Stimulated activated effector memory CD8-positive, alpha-beta T cell treated with anti-CD3 and anti-CD28 coated beads, Interleukin-12 subunit alpha, Interleukin-12 subunit beta, amount 100 ng/mL, for 72 hours (primary cell): ENCODE data around the gene GSTT2B.
"Not testable (repeated sequence)": the region's sequence is repeated elsewhere in the genome, so short reads cannot be mapped to it uniquely, and the experiment has no call there.

Source experiments
- ATAC-seq: fragments of 150-1000 bp; cut with Tn5 transposase; 2 replicates; pipeline ENCODE4 v1.10.0; 2021
- DNase-seq, 2 donors: peaks; one replicate each; pipeline ENCODE4 v3.0.0; 2021 to 2022; ENCODE audit warnings: low spot score in 2 of 2
- H3K27ac Mint-ChIP-seq: one replicate; pipeline ENCODE4 v1.8.0; 2022; ENCODE audit warnings: mild to moderate bottlenecking, mixed read lengths
- H3K36me3 Mint-ChIP-seq: one replicate; pipeline ENCODE4 v1.8.0; 2022; ENCODE audit warnings: mild to moderate bottlenecking, mixed read lengths
- H3K4me1 Mint-ChIP-seq: one replicate; pipeline ENCODE4 v1.8.0; 2022; ENCODE audit warnings: mixed read lengths
- H3K4me3 Mint-ChIP-seq: one replicate; pipeline ENCODE4 v1.8.0; 2022; ENCODE audit warnings: mild to moderate bottlenecking, mixed read lengths
- H3K9me3 Mint-ChIP-seq: one replicate; pipeline ENCODE4 v1.8.0; 2022; ENCODE audit warnings: mixed read lengths

Gene GSTT2B, protein sequence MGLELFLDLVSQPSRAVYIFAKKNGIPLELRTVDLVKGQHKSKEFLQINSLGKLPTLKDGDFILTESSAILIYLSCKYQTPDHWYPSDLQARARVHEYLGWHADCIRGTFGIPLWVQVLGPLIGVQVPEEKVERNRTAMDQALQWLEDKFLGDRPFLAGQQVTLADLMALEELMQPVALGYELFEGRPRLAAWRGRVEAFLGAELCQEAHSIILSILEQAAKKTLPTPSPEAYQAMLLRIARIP

DNA sequence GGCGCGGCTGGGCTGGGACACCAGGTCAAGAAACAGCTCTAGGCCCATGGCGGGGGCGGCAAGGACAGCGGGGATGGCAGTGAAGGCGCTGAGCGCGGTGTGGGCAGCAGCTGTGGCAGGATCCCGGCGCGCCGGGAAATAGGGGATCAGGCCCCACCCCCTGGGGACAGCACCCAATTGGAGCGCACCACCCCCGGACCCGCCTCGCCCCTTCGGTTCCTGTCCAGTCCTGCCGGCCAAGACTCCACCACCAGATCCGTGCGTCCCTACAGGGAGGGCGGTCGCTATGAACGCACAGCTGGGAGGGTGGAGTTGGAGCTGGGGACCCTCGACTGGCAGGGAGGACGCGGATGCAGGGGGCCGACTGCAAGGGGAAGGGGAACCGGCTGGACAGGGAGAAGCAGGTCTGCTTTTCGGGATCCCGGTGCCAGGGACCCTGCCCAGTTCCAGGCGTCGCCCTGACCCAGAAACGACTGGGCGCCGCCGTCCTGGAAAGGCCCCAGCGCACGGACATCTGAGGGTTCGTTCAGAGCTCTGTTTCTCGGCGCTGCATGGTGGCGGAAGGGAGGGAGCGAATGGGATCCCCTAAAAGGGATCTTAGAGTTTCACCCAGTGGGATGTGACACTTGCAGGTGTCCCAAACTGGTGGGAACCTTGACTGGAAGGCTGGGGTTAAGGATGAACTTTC lies at the start of gene GSTT2B:
Gene GSTT2B (minus strand): TSS at position 112 of the 688 bp plus-strand sequence. CDS start 64 bp downstream, at position 48.
- H3K36me3 Mint-ChIP-seq, DNase-seq, H3K27ac Mint-ChIP-seq, H3K4me3 Mint-ChIP-seq, H3K9me3 Mint-ChIP-seq, H3K4me1 Mint-ChIP-seq: not testable (repeated sequence)
- peak; percentile 3 for ATAC-seq

DNA sequence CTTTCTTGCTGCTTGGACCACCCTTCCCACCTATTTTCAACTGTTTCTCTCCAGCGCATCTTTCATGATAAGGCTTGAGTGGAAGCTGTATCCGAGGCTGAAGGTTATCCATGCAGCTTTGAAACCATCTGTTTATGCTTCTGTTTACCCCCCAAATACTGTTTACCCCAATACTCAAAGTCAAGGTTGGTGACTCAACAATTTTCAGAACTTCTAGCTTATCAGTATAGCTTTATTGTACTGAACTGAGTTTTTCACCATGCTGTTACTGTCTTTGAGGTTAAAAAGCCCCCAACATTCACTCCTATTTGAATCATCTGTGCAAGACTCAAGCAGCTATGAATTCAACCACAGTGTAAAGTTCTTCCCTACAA lies 49.0 kb upstream of the GSTT2B start:
- Mint-ChIP-seq H3K4me1 (peaks cover 33% of the 10 kb centered on the region), H3K27ac (peak overlapping the region; percentile 97), H3K9me3 (no peaks in the 10 kb centered on the region), H3K4me3 (no peak overlapping the region), H3K36me3 (peaks cover 13% of the 10 kb centered on the region)
- no peak for DNase-seq
- no peak for ATAC-seq

DNA sequence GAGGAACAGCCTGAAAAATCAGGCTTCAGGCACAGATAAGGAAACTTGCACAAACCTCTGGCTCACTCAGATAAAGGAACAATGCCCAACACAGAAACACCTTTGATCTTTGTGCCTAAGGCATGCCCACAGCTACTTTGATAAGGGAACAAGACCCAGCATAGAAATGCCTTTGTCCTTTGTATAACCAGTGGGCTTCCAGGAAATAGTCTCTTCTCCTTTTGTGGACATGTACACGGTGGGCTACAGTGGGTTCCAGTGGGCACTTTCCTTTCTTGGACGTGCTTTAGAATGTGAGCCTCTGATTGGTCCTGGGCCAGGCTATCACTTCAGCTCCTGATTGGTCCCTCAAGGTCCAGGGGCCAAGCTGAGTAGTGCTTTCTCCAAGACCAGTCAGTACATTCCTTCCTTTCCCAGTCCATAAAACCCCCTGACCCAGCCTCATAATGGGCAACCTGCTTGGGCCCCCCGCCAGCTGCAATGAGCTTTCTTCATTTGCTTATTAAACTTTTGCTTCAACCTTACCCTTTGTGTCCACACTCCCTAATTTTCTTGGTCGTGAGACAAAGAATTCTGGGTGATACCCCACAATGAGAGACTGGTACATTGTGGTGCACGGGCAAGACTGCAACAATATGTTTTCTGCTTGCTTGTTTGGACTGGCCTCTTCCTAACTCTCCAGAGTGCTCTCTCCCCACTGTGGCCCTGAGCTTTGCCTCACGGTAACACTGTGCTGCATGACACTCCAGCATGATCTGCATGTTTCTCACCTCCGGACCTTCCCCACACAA lies 48.4 kb upstream of the GSTT2B start:
- Mint-ChIP-seq H3K9me3 (no peaks in the 10 kb centered on the region), H3K4me3 (no peak overlapping the region), H3K27ac (no peak overlapping the region), H3K4me1 (peaks cover 27% of the 10 kb centered on the region), H3K36me3 (peaks cover 13% of the 10 kb centered on the region)
- DNase-seq = no peak
- no peak for ATAC-seq

DNA sequence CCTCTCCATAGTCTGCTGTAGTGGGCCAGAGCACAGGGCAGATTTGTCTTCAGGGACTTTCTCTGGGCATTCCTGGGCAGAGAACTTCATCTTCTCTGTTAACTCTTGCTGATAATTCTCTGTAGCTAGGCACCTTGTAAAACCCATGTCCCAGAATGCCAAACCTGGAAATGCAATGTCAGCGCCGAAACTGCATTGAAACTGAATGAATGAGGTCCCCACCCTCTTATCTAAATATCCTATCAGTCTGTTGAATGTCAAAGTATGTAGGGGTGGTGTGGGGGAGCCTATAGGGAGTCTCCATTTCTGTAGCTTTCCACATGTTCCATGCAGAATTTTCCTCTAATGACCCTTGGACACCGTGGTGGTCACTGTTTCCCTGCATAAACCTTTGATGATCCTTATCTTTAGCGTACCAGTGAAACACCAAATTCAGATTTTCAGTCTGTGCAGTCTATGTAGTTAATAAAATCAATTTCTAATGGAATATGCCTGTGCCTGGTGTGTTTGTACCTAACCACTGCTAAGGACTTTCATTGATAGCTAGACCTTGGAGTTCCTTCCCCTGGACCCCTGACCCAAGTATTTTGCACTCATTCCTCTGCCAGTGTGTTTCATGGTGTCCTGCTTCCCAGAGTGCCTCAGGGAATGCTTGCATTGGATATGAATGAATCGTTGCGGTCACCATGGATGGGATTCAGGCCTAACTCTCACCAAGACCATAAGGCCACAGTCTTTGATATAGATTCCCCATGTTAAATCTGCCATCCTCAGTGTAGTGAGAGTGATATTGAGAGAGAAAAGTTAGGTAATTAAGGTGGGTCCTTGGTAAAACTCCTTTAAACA lies 47.6 kb upstream of the GSTT2B start:
- Mint-ChIP-seq H3K36me3 (peaks cover 13% of the 10 kb centered on the region), H3K27ac (no peak overlapping the region), H3K4me1 (peaks cover 20% of the 10 kb centered on the region), H3K4me3 (no peak overlapping the region), H3K9me3 (no peaks in the 10 kb centered on the region)
- DNase-seq (no peak), ATAC-seq (no peak)

DNA sequence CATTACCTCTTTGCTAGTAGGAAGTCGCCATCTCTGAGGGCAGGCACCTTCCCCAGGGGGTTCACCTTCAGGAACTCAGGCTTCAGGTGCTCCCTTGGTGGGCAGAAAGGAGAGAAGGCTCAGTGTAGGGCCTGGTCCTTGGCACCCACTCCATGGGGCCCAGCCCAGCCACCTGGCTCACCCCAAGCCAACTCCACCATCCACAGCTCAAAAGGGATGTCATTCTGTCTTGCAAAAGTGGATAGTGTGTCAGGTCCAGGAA lies 47.0 kb upstream of the GSTT2B start:
- Mint-ChIP-seq H3K36me3 (peaks cover 13% of the 10 kb centered on the region), H3K9me3 (no peaks in the 10 kb centered on the region), H3K27ac (no peak overlapping the region), H3K4me1 (peaks cover 16% of the 10 kb centered on the region), H3K4me3 (no peak overlapping the region)
- ATAC-seq (no peak), DNase-seq (no peak)

DNA sequence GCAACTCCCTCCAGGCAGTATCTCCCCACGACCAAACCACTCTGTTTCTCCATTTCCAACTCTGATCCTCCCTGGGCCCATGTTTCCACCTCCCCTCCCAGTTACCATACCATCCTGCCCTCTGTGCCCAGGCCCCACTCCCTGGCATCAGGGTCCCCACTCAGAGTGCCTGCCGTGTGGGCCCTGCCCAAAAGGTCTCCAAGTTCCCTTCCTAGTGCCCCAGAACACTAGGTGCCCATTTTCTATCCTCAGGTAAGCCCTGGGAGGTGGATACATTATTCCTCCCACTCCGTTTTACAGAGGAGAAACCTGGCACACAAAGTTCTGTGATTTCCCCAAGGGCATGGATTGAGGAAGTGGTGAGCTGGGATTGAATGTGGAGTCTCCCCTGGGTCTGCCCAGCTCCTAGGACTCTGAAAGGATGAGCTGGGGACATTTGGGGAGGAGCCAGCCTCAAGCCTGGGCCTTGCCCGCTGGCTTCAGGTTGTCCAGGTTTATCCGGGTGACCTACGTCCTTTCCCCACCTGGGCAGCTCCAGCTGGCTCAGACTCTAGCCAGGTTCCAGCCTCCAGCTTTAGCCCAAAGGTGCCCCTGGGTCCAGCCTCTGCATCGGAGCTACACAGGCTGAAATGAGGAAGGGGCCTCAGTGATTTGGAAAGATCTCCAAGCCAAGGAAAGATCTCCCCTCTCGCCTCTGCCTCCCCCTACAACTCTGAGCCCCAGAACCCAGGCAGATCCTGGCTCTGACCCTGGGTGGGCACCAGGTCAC lies 46.4 kb upstream of the GSTT2B start:
- no peak for ATAC-seq
- H3K27ac Mint-ChIP-seq = no peak overlapping the region

DNA sequence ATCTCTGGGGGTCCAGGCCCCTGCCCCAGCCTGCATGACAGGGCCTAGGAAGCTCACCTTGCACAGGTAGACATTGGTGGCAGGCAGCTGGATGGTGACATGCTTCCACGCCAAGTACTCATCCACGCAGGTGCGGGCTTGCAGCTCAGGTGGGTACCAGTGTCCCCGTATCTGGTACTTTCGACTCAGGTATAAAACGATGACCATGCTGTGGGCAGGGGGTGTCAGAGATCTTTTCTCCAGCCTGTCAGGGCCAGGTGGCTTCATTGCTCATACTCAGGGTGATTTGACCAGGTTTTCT lies 45.9 kb upstream of the GSTT2B start:
- Mint-ChIP-seq H3K36me3 (peaks cover 13% of the 10 kb centered on the region), H3K9me3 (no peaks in the 10 kb centered on the region), H3K4me1 (peaks cover 10% of the 10 kb centered on the region), H3K27ac (no peak overlapping the region), H3K4me3 (no peak overlapping the region)
- ATAC-seq (no peak), DNase-seq (no peak)

More for the DNA sequence above, 46.4 kb upstream of the GSTT2B start:
- H3K9me3 Mint-ChIP-seq = no peaks in the 10 kb centered on the region
- H3K4me3 Mint-ChIP-seq = no peak overlapping the region
- no peak for DNase-seq
- H3K4me1 Mint-ChIP-seq = peaks cover 14% of the 10 kb centered on the region
- peaks cover 13% of the 10 kb centered on the region for H3K36me3 Mint-ChIP-seq

DNA sequence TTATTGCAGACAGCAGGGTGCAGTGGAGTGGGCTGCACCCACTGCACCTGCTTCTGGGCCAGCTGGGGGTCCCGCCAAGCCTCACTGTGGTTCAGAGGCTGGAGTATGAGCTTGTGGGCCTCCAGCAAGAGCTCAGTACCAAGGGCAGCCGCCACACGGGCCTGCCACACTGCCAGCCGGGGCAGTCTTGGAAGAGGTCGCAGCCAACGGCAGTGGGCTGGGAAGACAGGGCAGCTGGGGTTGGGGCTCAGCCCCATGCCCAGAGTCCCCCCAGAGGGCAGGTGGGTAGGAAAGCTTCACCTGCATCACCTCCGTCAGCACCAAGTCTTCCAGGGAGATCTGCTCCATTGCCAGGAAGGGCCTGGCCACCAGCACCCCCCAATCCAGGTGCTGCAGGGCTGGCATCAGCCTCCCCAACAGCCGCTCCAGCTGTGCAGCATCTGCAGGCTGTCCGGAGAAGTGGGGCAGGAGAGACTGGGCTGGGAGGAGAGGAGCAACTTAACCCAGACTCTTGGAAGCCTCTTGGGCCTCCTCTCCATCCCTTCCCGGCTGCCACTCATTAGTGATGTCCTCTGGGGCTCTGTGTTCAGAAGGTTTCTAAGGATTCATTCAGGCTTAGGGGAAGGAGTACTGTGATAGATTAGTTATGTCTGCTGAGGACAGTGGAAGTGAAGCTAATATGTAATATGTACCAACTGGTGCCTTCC lies 45.4 kb upstream of the GSTT2B start:
- Mint-ChIP-seq H3K4me3 (no peak overlapping the region), H3K27ac (no peak overlapping the region), H3K36me3 (peaks cover 8% of the 10 kb centered on the region), H3K9me3 (no peaks in the 10 kb centered on the region), H3K4me1 (peaks cover 10% of the 10 kb centered on the region)
- no peak for DNase-seq
- ATAC-seq = no peak

DNA sequence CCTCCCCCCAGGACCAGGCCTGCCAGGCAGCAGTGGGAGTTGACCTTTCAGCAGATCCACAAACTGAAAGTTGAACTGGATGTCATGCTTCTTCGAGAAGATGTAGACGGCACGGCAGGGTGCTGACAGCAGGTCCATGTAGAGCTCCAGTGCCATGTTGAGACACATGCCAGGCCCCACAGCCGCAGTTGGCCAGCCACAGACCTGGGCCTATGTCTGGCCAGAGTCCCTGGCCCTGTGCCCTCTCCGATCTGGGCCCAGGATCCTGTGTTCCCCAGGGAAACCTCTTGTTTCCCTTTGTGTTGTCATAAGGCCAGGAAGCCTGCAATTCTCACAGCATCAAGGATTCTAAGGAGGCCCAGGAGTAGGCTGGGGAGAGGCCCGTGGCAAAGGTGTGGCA lies 44.2 kb upstream of the GSTT2B start, which contains the start of gene GSTT4:
Gene GSTT4 (minus strand): TSS at position 253 of the 400 bp plus-strand sequence. CDS start 97 bp downstream, at position 156.
- H3K9me3 Mint-ChIP-seq = no peaks in the 10 kb centered on the region
- no peak within 1 kb of the TSS for H3K4me3 Mint-ChIP-seq
- H3K4me1 Mint-ChIP-seq = peaks cover 2% of the 10 kb centered on the region
- no peak within 1 kb of the TSS for H3K27ac Mint-ChIP-seq
- no peak for DNase-seq
- no peaks in the 10 kb centered on the region for H3K36me3 Mint-ChIP-seq
- ATAC-seq = no peak

DNA sequence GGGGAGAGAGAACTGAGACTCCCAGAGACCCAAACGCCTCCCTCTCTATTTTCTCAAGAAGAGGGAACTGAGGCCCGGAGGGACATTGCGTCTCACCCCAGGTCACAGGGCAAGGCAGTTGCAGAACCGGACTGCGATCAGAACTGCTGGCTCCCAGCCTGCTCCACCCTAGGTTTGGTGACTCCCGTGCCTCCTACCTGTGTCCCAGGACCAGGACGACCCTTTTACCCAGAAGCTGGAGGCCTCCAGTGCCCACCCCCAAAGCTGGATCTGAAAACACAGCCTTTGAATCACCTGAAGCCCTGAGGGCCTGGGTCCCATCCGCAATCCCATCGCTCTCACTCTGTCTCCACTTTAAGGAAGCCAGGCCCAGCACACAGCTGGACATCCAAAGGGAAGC lies 42.9 kb upstream of the GSTT2B start:
- Mint-ChIP-seq H3K27ac (no peak overlapping the region), H3K36me3 (no peaks in the 10 kb centered on the region)
- no peak for ATAC-seq

DNA sequence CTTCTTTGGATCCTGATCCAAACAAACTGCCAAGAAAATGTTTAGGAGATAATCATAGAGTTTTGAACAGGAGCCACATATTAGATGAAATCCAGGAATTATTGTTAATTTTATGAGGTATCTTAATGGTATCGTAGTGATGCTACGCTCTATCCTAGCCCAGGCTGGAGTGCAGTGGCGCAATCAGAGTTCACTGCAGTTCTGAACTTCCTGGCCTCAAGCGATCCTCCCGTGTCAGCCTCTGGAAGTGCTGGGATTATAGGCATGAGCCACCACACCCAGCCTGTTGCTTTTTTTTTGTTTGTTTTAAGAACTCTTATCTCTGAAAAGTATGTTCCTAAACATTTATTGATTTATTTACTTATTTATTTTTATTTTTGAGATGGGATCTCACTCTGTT lies 41.9 kb upstream of the GSTT2B start:
- Mint-ChIP-seq H3K9me3 (no peaks in the 10 kb centered on the region), H3K36me3 (no peaks in the 10 kb centered on the region), H3K4me3 (no peak overlapping the region)

More for the DNA sequence above, 42.9 kb upstream of the GSTT2B start:
- no peaks in the 10 kb centered on the region for H3K9me3 Mint-ChIP-seq
- no peak for DNase-seq
- no peaks in the 10 kb centered on the region for H3K4me1 Mint-ChIP-seq
- no peak overlapping the region for H3K4me3 Mint-ChIP-seq

DNA sequence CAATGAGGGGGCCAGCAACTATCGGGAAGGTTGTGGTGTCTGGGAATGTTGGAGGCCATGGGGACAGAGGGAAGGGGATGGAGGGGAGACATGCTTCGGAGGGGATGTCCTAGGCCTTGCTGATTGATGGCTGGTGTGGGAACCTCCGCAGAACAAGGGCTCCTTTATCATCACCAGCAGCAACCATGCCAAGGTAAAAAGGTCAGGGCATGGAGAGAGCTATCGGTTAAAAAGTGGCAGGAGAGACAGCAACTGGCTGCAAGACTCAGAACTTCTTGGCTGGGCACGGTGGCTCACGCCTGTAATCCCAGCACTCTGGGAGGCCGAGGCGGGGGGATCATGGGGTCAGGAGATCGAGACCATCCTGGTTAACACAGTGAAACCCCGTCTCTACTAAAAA lies 41.3 kb upstream of the GSTT2B start:
- ATAC-seq (no peak), DNase-seq (no peak)
- Mint-ChIP-seq H3K4me3 (no peak overlapping the region), H3K9me3 (no peaks in the 10 kb centered on the region), H3K27ac (no peak overlapping the region), H3K36me3 (no peaks in the 10 kb centered on the region), H3K4me1 (no peaks in the 10 kb centered on the region)

More for the DNA sequence above, 41.9 kb upstream of the GSTT2B start:
- Mint-ChIP-seq H3K27ac (no peak overlapping the region), H3K4me1 (no peaks in the 10 kb centered on the region)
- DNase-seq = no peak
- no peak for ATAC-seq

DNA sequence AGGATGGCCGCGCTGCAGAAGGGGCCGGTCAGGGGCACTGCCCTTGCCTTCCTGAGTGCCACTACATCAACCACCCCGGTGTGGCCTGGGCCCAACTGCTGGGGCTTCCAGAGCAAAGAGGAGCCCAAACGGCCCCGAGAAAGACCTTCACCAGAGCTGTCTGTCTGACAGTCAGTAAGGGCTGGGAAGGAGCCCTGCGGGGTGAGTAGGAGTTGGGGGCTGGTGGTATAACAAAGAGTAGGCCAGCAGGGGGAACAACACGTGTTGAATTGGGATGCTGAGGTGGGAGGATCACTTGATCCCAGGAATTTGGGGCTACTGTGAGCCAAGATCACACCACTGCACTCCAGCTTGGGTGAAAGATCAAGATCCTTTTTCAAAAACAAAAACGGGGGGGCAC lies 40.3 kb upstream of the GSTT2B start:
- Mint-ChIP-seq H3K36me3 (no peaks in the 10 kb centered on the region), H3K9me3 (no peaks in the 10 kb centered on the region), H3K4me3 (no peak overlapping the region), H3K27ac (no peak overlapping the region), H3K4me1 (no peaks in the 10 kb centered on the region)
- ATAC-seq (no peak), DNase-seq (no peak)

DNA sequence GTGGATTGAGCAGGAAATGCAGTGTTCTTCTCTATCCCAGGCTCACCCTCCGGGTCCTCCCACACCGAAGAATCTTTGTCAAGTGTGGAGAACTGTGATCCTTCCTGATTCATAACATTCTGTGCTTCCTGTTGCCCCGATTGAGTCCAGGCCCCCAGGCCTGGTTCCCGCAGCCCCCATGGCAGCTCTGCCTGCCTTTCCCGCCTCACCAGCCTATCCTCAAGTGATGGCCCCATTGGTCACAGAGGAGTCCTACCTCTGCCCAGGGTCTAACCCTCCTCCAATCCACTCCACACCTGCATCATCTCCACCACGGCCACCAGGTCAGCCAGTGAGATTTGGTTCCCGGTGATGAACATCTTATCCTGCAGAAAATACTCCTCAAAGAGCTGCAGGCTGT lies 38.8 kb upstream of the GSTT2B start:
- not testable (repeated sequence) for H3K4me3 Mint-ChIP-seq, H3K27ac Mint-ChIP-seq, H3K4me1 Mint-ChIP-seq, H3K36me3 Mint-ChIP-seq, H3K9me3 Mint-ChIP-seq, ATAC-seq, DNase-seq
